ENCODE results near the gene CTSH.

Gene CTSH

GRCh38 chr15:78950902-78951840, 6.3 kb upstream of the CTSH start:
- peak; percentile 42 for DNase-seq (ENCODE audit: low read depth)
- H3K4me3 ChIP-seq (ENCODE audit: low read depth, low read length) = no peak overlapping the region
- TF ChIP-seq, protein P1, sequence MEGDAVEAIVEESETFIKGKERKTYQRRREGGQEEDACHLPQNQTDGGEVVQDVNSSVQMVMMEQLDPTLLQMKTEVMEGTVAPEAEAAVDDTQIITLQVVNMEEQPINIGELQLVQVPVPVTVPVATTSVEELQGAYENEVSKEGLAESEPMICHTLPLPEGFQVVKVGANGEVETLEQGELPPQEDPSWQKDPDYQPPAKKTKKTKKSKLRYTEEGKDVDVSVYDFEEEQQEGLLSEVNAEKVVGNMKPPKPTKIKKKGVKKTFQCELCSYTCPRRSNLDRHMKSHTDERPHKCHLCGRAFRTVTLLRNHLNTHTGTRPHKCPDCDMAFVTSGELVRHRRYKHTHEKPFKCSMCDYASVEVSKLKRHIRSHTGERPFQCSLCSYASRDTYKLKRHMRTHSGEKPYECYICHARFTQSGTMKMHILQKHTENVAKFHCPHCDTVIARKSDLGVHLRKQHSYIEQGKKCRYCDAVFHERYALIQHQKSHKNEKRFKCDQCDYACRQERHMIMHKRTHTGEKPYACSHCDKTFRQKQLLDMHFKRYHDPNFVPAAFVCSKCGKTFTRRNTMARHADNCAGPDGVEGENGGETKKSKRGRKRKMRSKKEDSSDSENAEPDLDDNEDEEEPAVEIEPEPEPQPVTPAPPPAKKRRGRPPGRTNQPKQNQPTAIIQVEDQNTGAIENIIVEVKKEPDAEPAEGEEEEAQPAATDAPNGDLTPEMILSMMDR (IDR thresholded peaks at IDR 0.05; ENCODE audit: insufficient read depth, low read depth, low read length, missing control alignments) = no peak

DNA sequence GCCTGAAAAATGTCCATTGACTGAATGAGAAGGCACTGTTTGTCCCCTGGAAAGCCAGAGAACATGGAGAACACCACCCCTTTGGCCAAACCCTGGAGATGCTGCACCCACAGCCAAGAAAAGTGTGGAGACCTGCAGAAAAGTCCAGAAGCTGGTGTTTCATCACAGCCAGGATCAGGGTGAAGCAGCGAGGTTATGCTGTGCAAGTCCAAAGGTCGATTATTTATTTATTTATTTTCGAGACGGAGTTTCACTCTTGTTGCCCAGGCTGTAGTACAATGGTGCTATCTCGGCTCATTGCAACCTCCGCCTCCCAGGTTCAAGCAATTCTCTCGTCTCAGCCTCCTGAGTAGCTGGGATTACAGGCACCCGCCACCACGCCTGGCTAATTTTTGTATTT, 5.5 kb upstream of the CTSH start:
- TF ChIP-seq, protein P1 (IDR thresholded peaks at IDR 0.05; ENCODE audit: insufficient read depth, low read depth, low read length, missing control alignments) = no peak
- H3K4me3 ChIP-seq (ENCODE audit: low read depth, low read length) = no peak overlapping the region
- DNase-seq (ENCODE audit: low read depth) = no peak

- H3K4me3 ChIP-seq (ENCODE audit: low read depth, low read length) = no peak overlapping the region
- TF ChIP-seq, protein P1 (IDR thresholded peaks at IDR 0.05; ENCODE audit: insufficient read depth, low read depth, low read length, missing control alignments) = no peak
- no peak for DNase-seq (ENCODE audit: low read depth)
Measured at GRCh38 chr15:78949461-78949860, 4.6 kb upstream of the CTSH start.

DNA sequence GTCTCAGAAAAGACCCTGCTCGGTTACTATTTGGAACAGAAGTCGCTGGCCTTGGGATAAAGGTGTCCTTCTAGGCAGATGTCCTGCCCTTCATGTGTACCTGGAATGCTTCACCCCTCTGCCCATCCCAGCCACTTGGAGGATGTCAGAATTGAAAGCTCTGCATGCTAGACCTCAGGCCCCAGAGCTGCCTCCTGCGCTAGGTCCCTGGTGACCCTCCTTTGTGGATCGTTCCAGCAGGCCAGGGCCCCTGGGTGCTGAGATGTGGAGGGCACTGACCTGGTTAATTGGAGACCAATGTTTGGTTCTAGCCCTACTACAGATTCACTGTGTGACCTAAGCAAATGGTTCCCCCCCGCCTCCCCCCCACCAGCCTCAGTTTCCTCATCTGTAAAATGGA, 2.7 kb upstream of the CTSH start:
- no peak overlapping the region for H3K4me3 ChIP-seq (ENCODE audit: low read depth, low read length)
- TF ChIP-seq, protein P1 (IDR thresholded peaks at IDR 0.05; ENCODE audit: insufficient read depth, low read depth, low read length, missing control alignments) = no peak
- no peak for DNase-seq (ENCODE audit: low read depth)

DNA sequence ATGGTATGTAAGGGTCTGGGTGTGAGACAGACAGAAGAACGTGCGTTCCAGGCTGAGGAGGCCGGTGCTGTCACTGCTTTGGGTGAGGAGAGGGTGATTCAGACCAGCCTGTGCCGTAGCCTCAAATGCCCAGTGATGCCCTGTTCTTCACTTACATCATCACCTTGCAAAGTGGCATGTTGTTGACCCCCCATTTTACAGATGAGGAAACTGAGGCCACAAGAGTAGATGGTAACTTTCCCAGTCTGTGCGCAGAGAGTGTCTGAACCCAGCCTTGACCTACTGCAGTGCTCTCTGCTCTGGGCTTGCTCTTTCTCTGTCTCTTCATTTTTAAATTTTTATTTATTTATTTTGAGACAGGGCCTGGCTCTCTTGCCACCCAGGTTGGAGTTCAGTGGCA, 1.6 kb upstream of the CTSH start:
- no peak overlapping the region for H3K4me3 ChIP-seq (ENCODE audit: low read depth, low read length)
- TF ChIP-seq, protein P1 (IDR thresholded peaks at IDR 0.05; ENCODE audit: insufficient read depth, low read depth, low read length, missing control alignments) = no peak
- no peak for DNase-seq (ENCODE audit: low read depth)

DNA sequence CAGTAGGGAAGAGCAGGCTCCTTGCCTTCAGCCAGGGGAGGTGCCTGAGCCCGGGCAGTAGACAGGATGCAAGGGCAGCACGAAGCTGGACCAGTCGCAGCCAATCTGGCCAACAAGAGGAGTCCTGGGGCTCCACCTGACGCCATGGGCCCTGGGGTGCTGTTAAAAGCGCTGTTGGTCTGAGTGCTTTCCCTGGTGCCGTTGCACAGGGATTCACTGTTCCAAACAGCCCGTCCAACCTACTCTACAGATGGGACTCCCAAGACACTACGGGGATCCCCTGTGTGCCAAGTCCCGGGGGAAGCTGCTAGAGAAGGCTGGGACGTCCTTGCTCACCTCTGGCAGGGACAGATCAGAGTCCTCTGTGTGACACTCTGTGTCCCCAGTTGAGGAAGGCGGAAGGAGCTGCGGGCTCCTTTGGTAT, 632 bp downstream of the CTSH start:
- DNase-seq (ENCODE audit: low read depth) = peak; percentile 49
- TF ChIP-seq, protein P1 (IDR thresholded peaks at IDR 0.05; ENCODE audit: insufficient read depth, low read depth, low read length, missing control alignments) = no peak
- H3K4me3 ChIP-seq (ENCODE audit: low read depth, low read length) = peak overlapping the region; percentile 68

Measured in GM12865 (cell line).